GM21528 (cell line): ENCODE measurements around the gene GGT1.
"Not testable (repeated sequence)": the region's sequence is repeated elsewhere in the genome, so short reads cannot be mapped to it uniquely, and the experiment has no call there.

ENCODE experiments used
- ATAC-seq: cut with Tn5 transposase; IDR thresholded peaks from one replicate; pipeline ENCODE4 v1.9.1; 2021; ENCODE audit warnings: mild to moderate bottlenecking, moderate library complexity; ENCODE audit not compliant: unreplicated experiment, low FRiP score

The GGT1 gene

GRCh38 chr22:24595863-24596262 lies 7.1 kb upstream of the GGT1 start:
- no peak for ATAC-seq

- ATAC-seq, result not testable (repeated sequence)
Measured at GRCh38 chr22:24597076-24597475, 5.9 kb upstream of the GGT1 start.

- ATAC-seq, result no peak
Measured at GRCh38 chr22:24599514-24599913, 3.5 kb upstream of the GGT1 start.

DNA sequence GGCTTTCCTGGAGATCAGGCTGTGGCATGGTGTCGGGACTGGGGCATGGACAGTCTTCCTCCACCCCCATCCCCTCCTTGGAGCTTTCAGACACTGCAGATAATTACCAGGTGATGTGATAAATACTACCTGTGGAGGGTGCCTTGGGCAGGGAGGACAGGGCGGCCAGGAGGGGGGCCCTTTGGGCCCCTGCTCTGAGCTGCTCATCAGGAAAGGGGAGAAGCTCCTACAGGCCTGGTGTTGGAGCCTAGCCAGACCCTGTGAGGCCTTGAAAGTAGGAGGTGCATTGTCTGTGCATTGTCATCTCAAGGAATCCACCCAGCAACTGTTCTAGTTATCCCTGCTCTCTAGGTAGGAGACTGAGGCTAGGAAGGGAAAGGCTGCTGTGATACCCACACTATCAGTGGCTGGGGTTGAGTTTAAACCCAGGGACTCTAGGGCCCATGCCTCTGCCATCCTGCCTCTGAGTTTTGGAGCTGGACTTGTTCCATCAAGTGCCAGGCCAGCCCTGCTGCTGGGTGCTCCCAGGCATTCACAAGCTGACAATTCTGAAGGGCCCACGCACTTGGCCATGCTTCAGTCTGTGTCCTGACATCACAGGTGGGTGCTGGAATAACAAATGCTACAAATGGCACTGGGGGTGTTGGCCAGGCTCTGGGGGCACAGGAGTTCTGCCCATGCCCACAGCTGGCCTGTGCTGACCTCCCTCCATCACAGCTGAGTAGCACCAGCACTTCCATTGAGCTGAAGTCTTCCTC lies 2.9 kb upstream of the GGT1 start:
- ATAC-seq, result not testable (repeated sequence)

GRCh38 chr22:24601217-24602104 lies 1.5 kb upstream of the GGT1 start:
- ATAC-seq, result no peak

GRCh38 chr22:24602105-24602749 lies 766 bp upstream of the GGT1 start:
- ATAC-seq, result not testable (repeated sequence)

DNA sequence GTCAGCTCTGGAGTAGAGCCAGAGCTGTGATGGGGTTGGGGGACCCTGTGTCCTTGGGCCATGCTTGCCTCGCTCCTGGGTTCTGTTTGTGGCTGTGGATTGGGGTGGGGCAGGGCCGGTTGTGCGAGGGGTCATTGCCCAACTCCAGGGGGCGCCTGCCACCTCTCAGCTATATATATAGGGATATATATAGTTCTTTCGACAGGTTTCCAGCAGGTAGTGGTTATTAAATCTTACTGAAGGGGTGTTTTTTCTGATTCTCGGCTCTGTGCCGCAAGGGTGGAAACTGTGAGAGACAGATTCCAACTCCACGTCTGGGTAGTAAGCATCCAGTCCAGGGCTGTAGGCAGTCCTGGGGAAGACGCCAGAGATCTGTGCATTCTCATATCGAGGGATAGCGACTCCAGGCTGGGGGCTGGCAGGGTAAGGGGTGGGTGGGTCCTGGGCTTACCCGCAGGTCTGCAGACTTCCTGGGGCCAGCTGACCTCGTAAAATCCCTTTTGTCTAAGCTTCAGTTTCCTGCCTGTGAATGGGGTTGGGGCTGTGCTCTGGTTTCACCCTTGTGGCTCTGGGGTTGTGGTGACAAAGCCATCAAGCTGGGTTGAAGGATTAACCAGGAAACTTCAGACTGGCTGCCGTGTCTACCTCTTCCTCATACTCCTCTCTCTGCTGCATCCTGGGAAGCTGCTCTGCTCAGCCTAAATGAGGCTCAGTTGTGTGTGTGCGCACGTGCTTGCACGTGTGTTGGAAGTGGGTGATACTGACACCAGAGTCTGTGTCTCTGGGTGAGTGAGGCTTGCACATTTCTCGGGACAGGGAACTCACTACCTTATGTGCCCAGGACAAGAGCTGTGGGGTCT lies 1.0 kb downstream of the GGT1 start:
- ATAC-seq, result not testable (repeated sequence)

- ATAC-seq, result not testable (repeated sequence)
Measured at GRCh38 chr22:24606340-24606739, 3.3 kb downstream of the GGT1 start.

DNA sequence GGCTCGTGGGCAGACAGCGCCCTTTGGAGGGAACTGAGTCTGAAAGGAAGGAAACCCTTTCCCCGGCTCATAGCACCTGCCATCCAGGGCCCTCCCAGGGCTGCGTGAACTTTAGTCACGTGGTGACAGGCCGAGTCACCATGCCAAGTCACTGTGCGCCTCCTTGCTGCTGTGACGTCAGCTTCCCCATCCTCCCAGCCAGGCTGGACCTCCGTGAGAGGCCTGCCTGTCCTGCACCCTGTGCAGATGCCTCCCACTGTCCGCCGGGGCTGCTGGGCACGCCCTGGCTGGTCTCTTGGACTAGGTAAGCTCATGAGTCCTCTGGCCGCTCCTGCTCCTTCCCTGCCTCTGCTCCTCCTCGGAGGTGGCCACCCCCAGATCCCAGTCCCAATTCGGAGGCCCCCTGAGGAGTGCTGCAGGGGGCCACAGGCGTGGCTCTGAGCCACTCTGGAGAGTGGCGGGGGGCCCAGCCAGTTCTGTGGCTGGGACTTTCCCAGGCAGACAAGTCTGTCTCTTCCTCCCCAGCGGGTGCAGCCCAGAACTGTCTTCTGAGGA lies 4.5 kb downstream of the GGT1 start:
- ATAC-seq, result not testable (repeated sequence)

DNA sequence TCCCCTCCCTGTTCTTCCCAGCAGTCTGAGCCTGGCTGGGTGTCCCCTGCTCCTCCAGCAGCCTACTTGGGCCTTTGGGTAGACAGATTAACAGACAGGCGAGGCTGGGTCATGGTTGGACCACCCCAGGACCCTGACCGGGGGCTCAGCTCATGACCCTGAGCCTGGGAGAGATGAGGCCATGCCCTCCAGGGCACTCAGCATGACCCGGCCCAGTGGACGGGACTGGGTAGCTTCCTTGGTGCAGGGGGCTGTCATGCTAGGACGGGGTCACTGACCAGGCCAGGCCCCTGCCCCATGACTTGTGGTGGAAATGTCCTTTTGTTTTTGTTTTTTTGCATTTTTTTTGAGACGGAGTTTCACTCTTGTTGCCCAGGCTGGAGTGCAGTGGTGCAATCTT lies 5.3 kb downstream of the GGT1 start:
- not testable (repeated sequence) for ATAC-seq

DNA sequence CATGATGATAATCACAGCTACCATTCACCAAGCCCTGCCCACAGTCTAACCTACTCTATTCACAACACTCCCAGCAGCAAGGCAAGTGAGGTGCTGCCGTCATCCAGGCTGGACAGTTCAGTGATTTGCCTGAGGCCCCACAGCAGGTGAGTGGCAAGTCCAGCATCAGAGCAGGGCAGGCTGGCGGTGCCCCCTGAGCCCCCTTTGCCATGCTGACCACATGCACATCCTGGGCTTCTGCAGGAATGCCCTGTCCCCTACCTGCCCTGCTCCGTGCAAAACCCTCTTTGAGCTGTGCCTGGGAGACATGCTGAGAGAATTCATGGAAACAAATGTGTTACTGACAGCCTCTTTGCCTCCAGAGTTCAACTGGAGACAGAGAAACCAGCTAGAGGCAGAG lies 6.9 kb downstream of the GGT1 start:
- not testable (repeated sequence) for ATAC-seq

GRCh38 chr22:24614794-24615193 lies 11.8 kb downstream of the GGT1 start:
- not testable (repeated sequence) for ATAC-seq

- ATAC-seq, result not testable (repeated sequence)
Measured at GRCh38 chr22:24621244-24621643, 18.3 kb downstream of the GGT1 start.

- not testable (repeated sequence) for ATAC-seq
Measured at GRCh38 chr22:24622596-24622995, 19.6 kb downstream of the GGT1 start.

DNA sequence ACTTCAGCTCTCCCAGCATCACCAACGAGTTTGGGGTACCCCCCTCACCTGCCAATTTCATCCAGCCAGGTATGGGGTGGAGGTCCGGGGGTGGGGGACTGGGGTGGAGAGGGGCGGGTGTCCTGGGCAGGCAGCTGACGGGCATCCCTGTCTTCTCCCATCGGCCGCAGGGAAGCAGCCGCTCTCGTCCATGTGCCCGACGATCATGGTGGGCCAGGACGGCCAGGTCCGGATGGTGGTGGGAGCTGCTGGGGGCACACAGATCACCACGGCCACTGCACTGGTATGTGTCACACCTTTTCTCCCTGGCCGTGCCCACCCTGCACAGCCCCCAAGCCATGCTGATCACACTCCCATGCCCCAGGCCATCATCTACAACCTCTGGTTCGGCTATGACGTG lies 24.9 kb downstream of the GGT1 start:
- not testable (repeated sequence) for ATAC-seq

- ATAC-seq, result not testable (repeated sequence)
Measured at GRCh38 chr22:24629069-24629468, 26.1 kb downstream of the GGT1 start.

GRCh38 chr22:24630812-24631427 lies 27.9 kb downstream of the GGT1 start:
- not testable (repeated sequence) for ATAC-seq

DNA sequence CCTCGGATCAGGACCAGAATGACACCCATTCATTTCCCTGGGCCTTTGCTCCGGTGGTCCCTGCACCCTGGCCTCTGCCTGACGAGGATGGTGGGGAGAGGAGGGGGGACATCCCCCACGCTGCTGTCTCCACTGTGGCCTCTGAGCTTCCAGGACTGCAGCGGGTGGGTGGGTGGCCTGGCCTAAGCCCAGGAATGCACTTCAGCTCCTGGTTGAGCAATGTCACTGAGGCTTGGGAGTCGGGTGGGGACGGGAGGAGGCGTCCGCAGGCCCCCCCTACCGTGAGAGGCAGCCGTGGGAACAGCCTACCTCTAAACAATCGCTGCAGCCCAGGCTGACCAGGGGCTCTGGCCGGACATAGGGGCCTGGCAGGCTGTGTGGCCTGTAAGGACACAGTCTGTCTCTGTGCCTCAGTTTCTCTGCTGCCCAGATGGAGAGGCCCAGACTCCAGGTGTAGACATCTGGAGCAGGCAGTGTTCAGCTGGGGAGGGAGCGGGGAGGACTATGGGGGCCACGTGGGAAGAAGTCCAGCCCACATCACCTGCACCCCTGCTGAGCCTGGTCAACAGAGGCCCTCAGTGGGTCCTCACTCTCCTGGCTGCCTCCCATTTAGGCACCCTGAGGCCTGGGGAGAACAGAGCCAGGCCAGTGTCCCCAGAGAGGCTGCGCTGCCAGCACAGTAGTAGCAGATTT lies 28.6 kb downstream of the GGT1 start:
- ATAC-seq, result not testable (repeated sequence)

DNA sequence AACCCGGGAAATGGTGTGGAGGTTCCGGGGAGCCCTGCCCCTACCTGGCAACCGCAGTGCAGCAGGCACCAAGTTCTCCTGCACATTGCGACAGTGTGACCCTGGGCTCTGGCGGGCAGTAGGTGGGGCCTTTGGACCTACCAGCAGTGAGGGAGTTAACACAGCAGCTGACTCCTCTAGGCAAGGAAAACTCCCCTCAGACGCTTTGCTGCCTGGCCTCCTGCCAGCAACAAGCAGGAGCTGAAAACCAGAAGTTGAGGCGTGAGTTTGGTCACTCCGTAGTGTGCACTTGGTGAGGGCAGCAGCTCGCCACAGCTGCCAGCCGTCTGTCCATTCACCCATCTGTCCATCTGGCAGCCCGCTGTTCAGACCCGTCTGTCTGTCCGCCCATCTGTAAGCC lies 29.6 kb downstream of the GGT1 start:
- ATAC-seq, result not testable (repeated sequence)
